HG03039 (cell line): ENCODE data around the gene OR4F16.
"Not testable (repeated sequence)": the region's sequence is repeated elsewhere in the genome, so short reads cannot be mapped to it uniquely, and the experiment has no call there.

Experiments
- ATAC-seq: cut with Tn5 transposase; IDR thresholded peaks from one replicate; pipeline ENCODE4 v1.9.1; 2021; ENCODE audit warnings: mild to moderate bottlenecking, moderate library complexity; ENCODE audit not compliant: unreplicated experiment

The OR4F16 gene

GRCh38 chr1:686554-686953, at the start of gene OR4F16:
Gene OR4F16 (minus strand): TSS chr1:686654. CDS start chr1:686654, 0 bp downstream.
- ATAC-seq, result not testable (repeated sequence)

GRCh38 chr1:733649-734048, 47.2 kb upstream of the OR4F16 start:
- ATAC-seq, result not testable (repeated sequence)

GRCh38 chr1:727040-727439, 40.6 kb upstream of the OR4F16 start:
- not testable (repeated sequence) for ATAC-seq
